Heart left ventricle (tissue), 16 donors: Measurements from ENCODE around the gene PRKN. TPM values are rescaled to one million over a fixed set of nuclear protein-coding genes. Genes with fewer than 3 reads are reported as not detected.

Source experiments
- ATAC-seq, 4 donors: fragments of 200-7000 bp; cut with Tn5 transposase; one replicate each; pipeline ENCODE4 v1.9.1; 2020 to 2022; ENCODE audit warnings: moderate library complexity in 4 of 4, mild to moderate bottlenecking in 3 of 4, moderate number of reproducible peaks in 1 of 4
- DNase-seq, 5 donors: peaks; one replicate each; pipeline ENCODE4 v3.0.0-alpha.2; 2020
- H3K27ac ChIP-seq, 12 donors: fragments of 200-600 bp; sonication (generic) in 4 of 12; one replicate each; pipeline versions ENCODE4 v1.5.0 to v1.8.0; 2016 to 2022; ENCODE audit warnings: mild to moderate bottlenecking in 2 of 12
- H3K27me3 ChIP-seq, 9 donors: fragments of 200-600 bp; sonication (generic) in 2 of 9; one replicate each; pipeline versions ENCODE4 v1.5.1 to v1.8.0; 2016 to 2022; ENCODE audit warnings: mild to moderate bottlenecking in 3 of 9
- H3K36me3 ChIP-seq, 9 donors: fragments of 200-600 bp; sonication (generic) in 2 of 9; one replicate each; pipeline versions ENCODE4 v1.5.0 to v1.8.0; 2018 to 2022; ENCODE audit warnings: mild to moderate bottlenecking in 2 of 9
- H3K4me1 ChIP-seq, 12 donors: fragments of 200-600 bp; sonication (generic) in 4 of 12; one replicate each; pipeline versions ENCODE4 v1.5.0 to v1.8.0; 2016 to 2022; ENCODE audit warnings: mild to moderate bottlenecking in 3 of 12
- H3K4me3 ChIP-seq, 12 donors: fragments of 200-600 bp; sonication (generic) in 4 of 12; one replicate each; pipeline versions ENCODE4 v1.5.0 to v1.8.0; 2017 to 2022; ENCODE audit warnings: mild to moderate bottlenecking in 9 of 12, moderate library complexity in 4 of 12
- H3K9me3 ChIP-seq, 12 donors: fragments of 200-600 bp; sonication (generic) in 4 of 12; one replicate each; pipeline versions ENCODE4 v1.5.0 to v1.8.0; 2016 to 2022; ENCODE audit warnings: mild to moderate bottlenecking in 1 of 12
- POLR2A ChIP-seq, 2 donors: fragments of 450-650 bp; IDR thresholded peaks; one replicate each; pipeline ENCODE4 v1.6.1; 2017; ENCODE audit warnings: antibody characterized with exemption in 2 of 2, mild to moderate bottlenecking in 2 of 2, moderate library complexity in 2 of 2
- WGBS, 4 donors: extraction: QIAGEN DNeasy Blood & Tissue Kit in 2 of 4; methylation state at CpG; one replicate each; pipeline versions ENCODE4 v1.1.5 to v1.1.7; 2013 to 2018; 5-methylcytosine and 5-hydroxymethylcytosine counted together
- intact Hi-C, 10 donors: fragments of 100-400 bp; cut with DNase I; formaldehyde crosslinking; loops; one replicate each; pipeline versions ENCODE4 v1.11.1 to v1.14.2; 2022
- polyA plus RNA-seq, 2 donors: library from polyadenylated mRNA; stranded (reverse); fragments of 200-250 nt; gene quantifications; one replicate each; pipeline ENCODE4 v1.2.3, GENCODE V29; 2013
- total RNA-seq, 9 donors: library from RNA; depleted of rRNA in 2 of 9; stranded (reverse); fragments of >200 nt in 2 of 9; fragmentation: NEBNext Ultra II Directional in 3 of 9; extraction: Animal tissue kit (Norgen Biotek cat#: 25700) in 3 of 9; gene quantifications; one replicate each; pipeline versions ENCODE4 v1.1.0 to v1.2.4, GENCODE V29; 2016 to 2023
- TF ChIP-seq, protein P1 (sequence below), 12 donors: fragments of 200-600 bp; sonication (generic) in 4 of 12; IDR thresholded peaks; one replicate each; pipeline versions ENCODE4 v1.5.0 to v1.8.0; 2018 to 2022; ENCODE audit warnings: antibody characterized with exemption in 12 of 12, mild to moderate bottlenecking in 5 of 12
- donor health status: ischemic (EF 13 %, LVEDD 7.1; RV severe dilation, severe dysfunction).
- donor health status: healthy with polysubstance abuse.
- donor health status: DM: no; HTN: yes; CAD: no.
- donor health status: DM: no; HTN: no; CAD: no.
- donor health status: ischemic (EF 25% LVEDD 6.9; RV normal size, moderate dysfunction).
- donor health status: ischemic (EF 25% LVEDD 5.7; RV mildly dilated, moderate dysfunction).
- donor health status: healthy.
- donor health status: DM: yes; HTN: yes; CAD: no.
- donor health status: ischemic (EF 35%, LVEDD 5.7; RV mildly dilated, moderate dysfunction).
- donor health status: nonischemic (EF 11% LVEDD 7.7; RV severe dilation, severe dysfunction).
- donor health status: DM: yes; HTN: yes; CAD: no.
- donor health status: PGD.
- donor health status: ischemic (EF 29% LVEDD 5.4; RV normal size, mild dysfunction).
- donor health status: nonischemic (EF 23%, LVEDD 6.1; RV moderate dilation, normal function).

Gene PRKN
- total and polyA plus RNA-seq, 11 donors = 3.4 to 32.5 (median 21.2) TPM

DNA sequence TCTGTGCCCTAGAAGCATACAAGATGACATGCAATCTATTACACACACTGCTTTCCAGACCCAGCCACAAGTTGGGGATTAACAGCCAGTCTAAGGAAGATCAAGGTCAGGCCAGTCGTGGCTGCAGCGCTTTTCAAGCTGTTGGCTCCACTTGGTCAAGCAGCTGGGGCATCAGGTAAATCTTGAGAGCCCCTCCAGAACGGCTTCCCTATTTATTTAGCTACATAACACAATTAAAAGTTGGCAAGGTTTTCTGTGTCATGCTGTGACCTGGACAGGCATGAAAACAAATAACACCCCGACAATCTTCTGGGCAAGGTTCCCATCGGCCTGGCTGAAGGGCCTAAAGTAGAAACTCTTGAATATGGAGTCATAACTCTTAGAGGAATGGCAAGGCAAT lies 524.3 kb downstream of the PRKN start:
- peak; percentile 35 to 72 (median 54) for ATAC-seq
- peak in 3 of 5 donors; percentile 29 to 53 (median 50) for DNase-seq

DNA sequence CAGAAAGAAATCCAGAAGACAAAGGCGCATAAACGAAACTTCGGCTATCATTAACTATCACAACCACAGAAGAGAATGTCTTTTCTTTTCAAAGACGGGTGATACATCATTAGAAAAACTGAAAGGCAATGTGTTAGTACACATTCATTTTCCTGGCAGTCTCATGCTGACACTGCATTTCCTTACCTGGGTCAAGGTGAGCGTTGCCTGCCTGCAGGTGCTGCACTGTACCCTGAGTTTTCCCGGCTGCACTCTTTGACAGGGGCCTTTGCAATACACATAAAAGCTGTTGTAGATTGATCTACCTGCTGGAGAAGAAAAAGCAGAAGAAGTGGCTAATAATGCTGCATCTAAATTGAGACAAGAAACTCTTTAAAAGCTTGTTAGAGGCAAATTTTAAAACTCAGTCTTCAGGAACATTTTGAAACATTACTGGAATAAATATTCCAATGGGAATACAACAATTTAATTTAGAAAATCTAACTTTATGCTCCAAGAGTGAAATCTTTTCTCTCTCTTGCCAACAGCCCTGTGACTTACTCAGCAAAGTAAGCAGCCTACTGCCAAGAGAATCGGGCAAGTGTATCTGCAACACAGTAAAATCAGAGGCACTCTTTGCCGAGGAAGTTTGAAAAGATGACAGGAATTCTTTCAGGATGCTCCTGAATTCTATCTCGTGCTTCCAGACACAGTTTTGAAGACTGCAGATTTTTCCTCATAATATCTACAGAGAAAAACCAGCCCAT lies 526.4 kb downstream of the PRKN start:
- Histone ChIP-seq H3K4me1 (peaks cover 0 to 26% (median 11%) of the 10 kb centered on the region in 12 donors), H3K9me3 (no peaks in the 10 kb centered on the region), H3K36me3 (no peaks in the 10 kb centered on the region), H3K4me3 (peak overlapping the region in 1 of 12 donors; percentile 2), H3K27ac (peak overlapping the region in 4 of 12 donors; percentile 1 to 30 (median 18)), H3K27me3 (no peaks in the 10 kb centered on the region)
- 68 to 76% (median 72%) methylated on average over 9 of the region's 9 CpGs for WGBS, 4 donors
- no peak for TF ChIP-seq POLR2A (IDR thresholded peaks at IDR 0.05)
- TF ChIP-seq, protein P1, sequence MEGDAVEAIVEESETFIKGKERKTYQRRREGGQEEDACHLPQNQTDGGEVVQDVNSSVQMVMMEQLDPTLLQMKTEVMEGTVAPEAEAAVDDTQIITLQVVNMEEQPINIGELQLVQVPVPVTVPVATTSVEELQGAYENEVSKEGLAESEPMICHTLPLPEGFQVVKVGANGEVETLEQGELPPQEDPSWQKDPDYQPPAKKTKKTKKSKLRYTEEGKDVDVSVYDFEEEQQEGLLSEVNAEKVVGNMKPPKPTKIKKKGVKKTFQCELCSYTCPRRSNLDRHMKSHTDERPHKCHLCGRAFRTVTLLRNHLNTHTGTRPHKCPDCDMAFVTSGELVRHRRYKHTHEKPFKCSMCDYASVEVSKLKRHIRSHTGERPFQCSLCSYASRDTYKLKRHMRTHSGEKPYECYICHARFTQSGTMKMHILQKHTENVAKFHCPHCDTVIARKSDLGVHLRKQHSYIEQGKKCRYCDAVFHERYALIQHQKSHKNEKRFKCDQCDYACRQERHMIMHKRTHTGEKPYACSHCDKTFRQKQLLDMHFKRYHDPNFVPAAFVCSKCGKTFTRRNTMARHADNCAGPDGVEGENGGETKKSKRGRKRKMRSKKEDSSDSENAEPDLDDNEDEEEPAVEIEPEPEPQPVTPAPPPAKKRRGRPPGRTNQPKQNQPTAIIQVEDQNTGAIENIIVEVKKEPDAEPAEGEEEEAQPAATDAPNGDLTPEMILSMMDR (IDR thresholded peaks at IDR 0.05) = no peak
- DNase-seq = no peak
- ATAC-seq = peak in 2 of 4 donors; percentile 60 to 62
- intact Hi-C loops = no loop called here

More for the DNA sequence above, 524.3 kb downstream of the PRKN start:
- Histone ChIP-seq H3K36me3 (no peaks in the 10 kb centered on the region), H3K27me3 (no peaks in the 10 kb centered on the region), H3K4me3 (no peak overlapping the region), H3K9me3 (no peaks in the 10 kb centered on the region), H3K27ac (peak overlapping the region in 8 of 12 donors; percentile 3 to 43 (median 22)), H3K4me1 (peaks cover 0 to 26% (median 11%) of the 10 kb centered on the region in 12 donors)
- intact Hi-C loops = no loop called here
- TF ChIP-seq, protein P1 (IDR thresholded peaks at IDR 0.05) = no peak
- no peak for TF ChIP-seq POLR2A (IDR thresholded peaks at IDR 0.05)
- WGBS, 4 donors = 37 to 49% (median 40%) methylated on average over 5 of the region's 5 CpGs

DNA sequence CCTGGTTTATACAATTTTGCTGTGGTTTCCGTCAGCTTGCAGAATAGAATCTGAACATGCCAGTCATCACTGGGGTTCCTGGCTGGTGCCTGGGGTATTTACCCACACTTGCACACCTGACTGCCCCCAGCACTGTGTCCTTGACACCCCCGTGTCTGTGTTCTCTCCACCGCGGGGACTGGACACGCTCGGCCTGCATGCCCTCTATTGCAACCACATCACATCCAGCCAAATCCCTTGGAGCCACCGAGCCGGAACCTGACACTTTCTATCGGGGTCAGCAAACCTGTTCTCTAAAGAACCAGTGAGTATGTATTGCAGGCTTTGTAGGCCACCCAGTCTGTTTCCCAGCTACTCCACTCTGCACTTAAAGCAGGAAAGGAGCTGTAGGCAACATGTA lies 527.5 kb downstream of the PRKN start:
- WGBS, 4 donors = 96 to 99% (median 97%) methylated on average over 9 of the region's 9 CpGs
- no peak for ATAC-seq

DNA sequence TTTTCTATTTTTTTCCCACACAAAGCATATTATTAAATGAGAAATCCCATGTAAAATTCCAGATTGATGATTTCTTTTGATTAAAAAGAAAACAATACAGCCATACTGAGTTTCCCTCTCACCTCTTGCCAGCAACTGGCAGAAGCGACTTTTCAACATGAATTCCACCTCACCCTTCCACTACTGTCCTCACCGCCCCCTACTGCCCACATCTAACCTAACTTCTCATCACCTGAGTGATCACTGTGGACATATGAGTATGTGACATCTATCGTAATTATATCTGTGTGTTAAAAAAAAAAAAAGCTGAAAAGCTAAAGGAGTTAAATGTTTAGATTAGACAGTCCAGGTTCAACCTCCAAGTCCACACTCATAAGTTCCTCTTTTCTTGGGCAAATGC lies 528.6 kb downstream of the PRKN start:
- TF ChIP-seq, protein P1 (IDR thresholded peaks at IDR 0.05) = no peak
- TF ChIP-seq POLR2A (IDR thresholded peaks at IDR 0.05) = no peak

More for the DNA sequence above, 527.5 kb downstream of the PRKN start:
- DNase-seq = no peak
- H3K27ac ChIP-seq = no peak overlapping the region
- H3K9me3 ChIP-seq = no peaks in the 10 kb centered on the region
- H3K4me1 ChIP-seq = peaks cover 0 to 33% (median 11%) of the 10 kb centered on the region in 12 donors
- H3K36me3 ChIP-seq = no peaks in the 10 kb centered on the region
- intact Hi-C loops = no loop called here
- TF ChIP-seq POLR2A (IDR thresholded peaks at IDR 0.05) = no peak
- TF ChIP-seq, protein P1 (IDR thresholded peaks at IDR 0.05) = no peak
- no peak overlapping the region for H3K4me3 ChIP-seq
- no peaks in the 10 kb centered on the region for H3K27me3 ChIP-seq

More for the DNA sequence above, 528.6 kb downstream of the PRKN start:
- no peaks in the 10 kb centered on the region for H3K27me3 ChIP-seq
- no peak overlapping the region for H3K4me3 ChIP-seq
- intact Hi-C loops = no loop called here
- 90 to 98% (median 94%) methylated on average over 3 of the region's 3 CpGs for WGBS, 4 donors
- H3K4me1 ChIP-seq = peaks cover 0 to 33% (median 11%) of the 10 kb centered on the region in 12 donors
- no peak for ATAC-seq
- H3K27ac ChIP-seq = no peak overlapping the region
- no peaks in the 10 kb centered on the region for H3K9me3 ChIP-seq
- no peaks in the 10 kb centered on the region for H3K36me3 ChIP-seq
- no peak for DNase-seq
